HG03108 (cell line): Measurements from ENCODE around the gene IGSF10.

ENCODE experiments used
- ATAC-seq: cut with Tn5 transposase; IDR thresholded peaks from one replicate; pipeline ENCODE4 v1.9.1; 2021; ENCODE audit warnings: moderate library complexity; ENCODE audit not compliant: unreplicated experiment

The IGSF10 gene

GRCh38 chr3:151426341-151426657 is 34.6 kb downstream of the IGSF10 start:
- ATAC-seq = peak; percentile 68

GRCh38 chr3:151425627-151426340 is 35.1 kb downstream of the IGSF10 start:
- no peak for ATAC-seq

- no peak for ATAC-seq
Observed at GRCh38 chr3:151423091-151423490, 37.8 kb downstream of the IGSF10 start.

- ATAC-seq = no peak
Observed at GRCh38 chr3:151421938-151422337, 38.9 kb downstream of the IGSF10 start.

GRCh38 chr3:151419806-151420205 is 41.1 kb downstream of the IGSF10 start:
- no peak for ATAC-seq

- no peak for ATAC-seq
Observed at GRCh38 chr3:151415289-151415688, 45.6 kb downstream of the IGSF10 start.

GRCh38 chr3:151412989-151413388 is 47.9 kb downstream of the IGSF10 start:
- no peak for ATAC-seq
